ENCODE measurements around the gene EPN2.
A peak's percentile ranks its signal among the peaks of the same experiment; 100 is the strongest.

The EPN2 gene

DNA sequence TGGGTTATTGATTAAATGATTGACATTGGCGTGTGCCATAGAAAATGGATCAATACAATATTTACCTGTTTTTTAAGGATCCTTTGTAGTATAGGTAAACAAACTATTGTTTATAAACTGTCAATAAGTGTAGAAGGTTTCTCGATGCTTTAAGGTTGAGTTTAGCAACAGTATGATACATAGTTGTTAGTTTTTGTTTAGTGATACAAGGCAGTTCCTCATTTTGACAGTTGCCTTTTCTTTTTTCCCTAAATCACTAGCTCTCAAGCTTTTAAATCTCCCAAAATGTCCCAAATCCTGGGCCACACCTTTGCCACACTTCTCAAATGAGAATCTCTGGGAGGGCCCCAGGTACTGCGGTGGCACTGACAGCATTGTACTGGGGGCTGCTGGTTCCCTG, 57.3 kb downstream of the EPN2 start:
- DNase-seq (ENCODE audit: low read depth), result no peak

DNA sequence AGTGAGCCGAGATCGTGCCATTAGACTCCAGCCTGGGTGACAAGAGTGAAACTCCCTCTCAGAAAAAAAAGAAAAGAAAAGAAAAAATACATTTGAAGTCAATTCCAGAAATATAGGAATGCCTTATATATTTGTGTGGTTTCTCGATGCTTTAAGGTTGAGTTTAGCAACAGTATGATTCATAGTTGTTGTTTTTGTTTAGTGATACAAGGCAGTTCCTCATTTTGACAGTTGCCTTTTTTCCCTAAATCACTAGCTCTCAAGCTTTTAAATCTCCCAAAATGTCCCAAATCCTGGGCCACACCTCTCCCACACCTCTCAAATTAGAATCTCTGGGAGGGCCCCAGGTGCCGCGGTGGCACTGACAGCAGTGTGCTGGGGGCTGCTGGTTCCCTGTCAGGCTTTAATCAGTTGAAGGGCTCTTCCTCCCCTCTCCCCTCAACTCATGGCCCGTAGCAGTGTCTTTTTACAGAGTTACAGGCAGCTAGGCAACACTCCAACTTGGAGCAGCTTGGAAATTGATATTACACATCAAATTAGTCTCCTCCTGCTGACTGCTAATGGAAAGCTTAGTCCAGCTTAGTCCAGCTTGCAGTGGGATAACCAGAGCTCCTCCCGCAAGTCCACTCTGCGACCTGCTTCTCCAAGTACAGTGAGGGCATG, 58.4 kb downstream of the EPN2 start:
- no peak for DNase-seq (ENCODE audit: low read depth)

DNA sequence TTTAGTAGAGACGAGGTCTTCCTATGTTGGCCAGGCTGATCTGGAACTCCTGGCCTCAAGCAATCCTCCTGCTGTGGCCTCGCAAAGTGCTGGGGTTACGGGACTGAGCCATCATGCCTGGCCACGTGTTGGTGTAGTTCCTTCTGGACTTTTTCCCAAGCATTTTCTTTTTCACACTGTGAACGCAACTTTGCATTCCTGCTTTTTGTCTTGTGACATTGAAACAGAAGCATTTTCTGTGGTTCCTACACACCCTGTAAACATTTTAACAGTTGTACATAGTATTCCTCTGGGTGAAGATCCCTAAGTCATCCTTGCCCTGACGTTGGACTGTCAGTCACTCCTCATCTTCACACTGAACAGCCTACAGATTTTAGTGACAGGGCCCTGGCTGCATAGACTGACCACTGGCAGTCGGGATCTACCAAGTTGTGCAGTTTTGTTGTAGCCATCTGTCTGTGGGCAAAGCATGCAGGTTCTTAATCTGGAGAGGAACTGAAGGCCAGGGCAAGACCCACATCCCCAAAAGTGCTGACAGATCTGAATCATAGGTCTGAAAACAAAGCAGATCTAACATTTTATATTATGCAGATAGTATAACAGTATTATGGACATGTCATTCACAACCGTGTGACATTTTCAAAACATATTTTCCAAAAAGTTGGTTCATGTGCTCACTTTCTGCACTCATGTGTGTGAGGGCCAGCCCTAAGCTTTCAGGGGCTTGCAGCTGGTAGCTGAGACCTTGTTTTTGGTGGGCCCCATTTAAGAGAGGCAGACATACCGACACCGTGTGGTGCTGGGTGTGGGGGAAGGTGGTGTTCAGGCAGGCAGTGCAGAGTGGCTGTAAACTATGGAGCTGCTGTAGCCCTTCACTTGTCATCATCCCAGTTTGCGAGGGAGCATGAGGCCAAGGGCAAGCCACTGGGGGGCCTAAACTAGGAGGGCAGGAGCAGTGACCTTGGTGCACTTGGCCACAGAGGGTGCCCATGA, 59.9 kb downstream of the EPN2 start:
- no peak for DNase-seq (ENCODE audit: low read depth)

- no peak for DNase-seq (ENCODE audit: low read depth)
Observed at GRCh38 chr17:19298569-19299213, 61.5 kb downstream of the EPN2 start.

DNA sequence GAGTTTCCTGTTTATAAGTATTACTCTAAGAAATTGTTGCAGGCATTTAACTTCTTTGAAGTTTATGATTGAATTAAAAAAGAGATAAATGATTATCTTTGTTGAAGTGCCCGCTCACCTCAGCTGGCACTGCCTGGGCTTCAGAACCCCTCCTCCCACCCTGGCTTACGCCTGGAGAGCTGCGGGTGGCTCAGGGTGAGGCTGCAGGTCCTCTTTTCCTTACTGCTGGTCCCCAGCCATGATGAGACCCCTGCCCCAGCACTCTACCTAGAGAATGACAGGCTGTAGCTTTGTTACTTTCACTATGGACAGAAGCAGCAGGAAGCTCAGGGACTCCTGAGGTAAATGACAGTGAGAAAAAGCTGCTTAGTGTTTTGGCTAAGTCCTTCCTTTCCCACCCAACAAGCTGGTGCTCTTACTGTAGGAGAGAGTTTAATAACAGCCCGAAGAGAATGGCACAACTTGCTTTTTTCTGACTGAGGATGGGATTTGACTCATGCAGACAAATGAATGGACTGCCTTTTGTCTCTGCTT, 62.1 kb downstream of the EPN2 start:
- no peak for DNase-seq (ENCODE audit: low read depth)

GRCh38 chr17:19299866-19300265, 62.7 kb downstream of the EPN2 start:
- no peak for DNase-seq (ENCODE audit: low read depth)

DNA sequence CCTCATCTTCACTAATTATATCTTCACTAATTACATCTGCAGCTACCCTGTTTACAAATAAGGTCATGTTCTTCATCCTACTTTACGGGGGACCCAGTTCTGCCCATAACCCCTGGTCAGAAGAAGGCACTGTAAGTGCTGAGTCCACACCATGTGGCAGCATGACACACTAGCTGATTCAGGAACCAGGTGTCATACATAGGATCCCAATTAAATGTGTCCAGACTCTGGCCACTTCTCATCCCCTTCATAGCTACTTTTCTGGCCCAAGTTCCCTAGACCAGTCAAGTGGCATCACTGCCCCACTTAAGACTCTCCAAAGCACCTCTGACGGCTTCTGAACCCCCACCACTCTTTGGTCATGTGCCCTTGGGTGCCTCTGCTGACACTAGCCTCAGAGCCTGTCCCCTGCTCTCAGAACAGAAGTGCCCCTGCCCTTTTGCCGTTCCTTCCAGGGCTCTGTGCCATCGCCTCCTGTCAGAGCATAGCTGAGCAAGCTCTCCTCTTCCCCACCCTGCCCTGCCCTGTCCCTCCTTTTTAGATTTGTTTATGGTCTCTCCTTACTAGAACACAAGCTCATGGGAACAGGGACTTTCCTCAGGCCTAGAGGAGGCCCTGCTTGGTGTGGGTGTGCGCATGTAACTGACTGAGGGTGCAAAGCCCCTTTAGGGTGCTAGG, 64.2 kb downstream of the EPN2 start:
- DNase-seq (ENCODE audit: low read depth), result no peak

DNA sequence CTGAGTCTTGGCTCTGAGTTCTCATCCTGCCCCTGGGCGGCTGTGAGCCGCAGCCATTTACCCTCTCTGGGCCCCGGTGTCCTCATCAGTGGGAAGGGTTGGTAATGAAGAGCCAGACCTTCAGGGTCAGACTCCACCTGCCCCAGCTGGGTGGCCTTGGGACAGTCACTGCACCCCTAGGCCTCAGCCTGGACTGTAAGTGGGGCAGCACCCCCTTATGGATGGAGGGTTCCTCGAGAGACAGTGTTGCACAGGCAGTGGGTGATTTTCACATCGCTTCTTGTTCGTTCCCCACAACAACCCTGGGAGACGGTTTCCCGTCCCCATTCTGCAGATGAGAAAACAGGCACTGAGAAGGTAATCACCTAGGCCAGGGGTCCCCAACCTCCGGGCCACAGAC, 64.8 kb downstream of the EPN2 start:
- DNase-seq (ENCODE audit: low read depth), result no peak

DNA sequence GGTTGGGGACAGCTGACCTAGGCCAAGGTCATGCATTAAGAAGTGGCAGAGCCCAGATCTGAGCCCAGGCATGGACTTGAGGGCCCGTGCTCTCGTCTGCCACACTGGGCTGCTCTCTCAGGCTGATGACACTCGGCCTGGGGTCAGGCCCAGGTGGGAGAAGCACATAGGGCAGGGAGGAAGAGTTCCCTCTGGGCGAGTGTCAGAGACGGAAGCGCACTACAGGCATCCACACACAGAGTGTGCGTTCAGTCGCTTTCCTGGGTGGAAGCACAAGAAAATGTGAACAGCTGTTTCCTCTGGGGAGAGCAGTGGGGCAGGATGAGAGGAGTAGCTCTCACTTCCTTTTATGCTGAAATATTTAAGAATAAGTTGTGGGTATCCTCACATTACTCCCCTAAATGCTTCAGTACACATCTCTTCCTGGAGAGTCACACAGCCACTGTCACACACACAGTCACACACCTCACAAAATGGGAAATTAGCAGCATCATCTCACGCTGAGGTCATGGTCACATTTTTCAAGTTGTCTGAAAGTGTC, 65.7 kb downstream of the EPN2 start:
- DNase-seq (ENCODE audit: low read depth), result no peak

- no peak for DNase-seq (ENCODE audit: low read depth)
Observed at GRCh38 chr17:19303367-19303776, 66.2 kb downstream of the EPN2 start.

- DNase-seq (ENCODE audit: low read depth), result no peak
Observed at GRCh38 chr17:19304209-19304608, 67.0 kb downstream of the EPN2 start.

DNA sequence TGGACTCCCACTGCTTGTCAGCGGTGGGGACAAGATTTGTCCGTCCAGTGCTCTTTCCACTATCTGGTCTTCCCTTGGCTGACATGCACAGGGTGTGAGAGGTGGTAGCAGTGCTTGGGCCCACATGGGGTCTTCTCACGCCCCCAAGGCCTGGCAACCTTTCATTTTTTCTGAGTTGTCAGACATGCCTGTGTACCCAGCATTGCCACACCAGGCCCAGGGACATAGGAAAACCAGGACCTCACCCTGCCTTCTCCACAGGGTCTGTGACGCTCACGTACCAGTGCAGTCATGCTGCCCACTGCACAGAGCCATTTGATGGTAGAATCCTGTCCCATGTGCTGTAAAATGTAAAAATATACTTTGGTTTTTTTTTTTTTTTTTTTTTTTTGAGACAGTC, 67.6 kb downstream of the EPN2 start:
- no peak for DNase-seq (ENCODE audit: low read depth)

GRCh38 chr17:19305256-19305655, 68.1 kb downstream of the EPN2 start:
- no peak for DNase-seq (ENCODE audit: low read depth)

- no peak for DNase-seq (ENCODE audit: low read depth)
Observed at GRCh38 chr17:19305761-19306159, 68.6 kb downstream of the EPN2 start.

GRCh38 chr17:19306160-19307111, 69.3 kb downstream of the EPN2 start:
- DNase-seq (ENCODE audit: low read depth), result peak; percentile 11

GRCh38 chr17:19307521-19307920, 70.4 kb downstream of the EPN2 start:
- no peak for DNase-seq (ENCODE audit: low read depth)

DNA sequence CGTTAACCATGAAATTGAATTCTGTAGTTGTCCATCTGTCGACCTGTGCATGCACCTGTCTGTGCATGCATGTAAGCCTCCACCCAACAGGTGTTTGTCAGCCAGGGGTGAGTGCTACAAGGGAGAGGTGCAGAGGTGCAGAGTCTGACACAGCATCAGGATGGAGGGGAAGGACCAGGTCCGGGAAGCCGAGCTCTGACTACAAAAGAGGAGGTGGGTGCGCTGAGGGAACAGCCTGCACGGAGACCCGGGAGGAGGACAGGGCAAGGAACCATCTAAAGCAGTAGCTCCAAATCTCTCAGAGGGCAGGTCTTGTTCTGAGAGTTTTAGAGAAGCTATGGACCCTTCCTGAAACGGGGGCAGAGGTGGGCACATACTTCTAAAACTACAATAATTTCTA, 71.2 kb downstream of the EPN2 start:
- DNase-seq (ENCODE audit: low read depth), result no peak

- no peak for DNase-seq (ENCODE audit: low read depth)
Observed at GRCh38 chr17:19309701-19310100, 72.5 kb downstream of the EPN2 start.

- no peak for DNase-seq (ENCODE audit: low read depth)
Observed at GRCh38 chr17:19310151-19310550, 73.0 kb downstream of the EPN2 start.

GRCh38 chr17:19311016-19311415, 73.8 kb downstream of the EPN2 start:
- no peak for DNase-seq (ENCODE audit: low read depth)

All from activated T-cell treated with anti-CD3 and anti-CD28 coated beads for 24 hours (primary cell).